Endometrial microvascular endothelial cells (primary cell): ENCODE results near the gene CNN2. TPM values are rescaled to one million over a fixed set of nuclear protein-coding genes. Genes with fewer than 3 reads are reported as not detected.
"Not testable (repeated sequence)": the region's sequence is repeated elsewhere in the genome, so short reads cannot be mapped to it uniquely, and the experiment has no call there.

ENCODE experiments used
- in situ Hi-C: cut with HindIII; loops from 2 replicates; pipeline ENCODE4 v1.10.0; 2017; ENCODE audit warnings: low sequenced_read_pairs, low pct_unique_long_range_greater_than_20kb; ENCODE audit errors: inconsistent ontology term
- total RNA-seq: library from RNA; depleted of rRNA; stranded (reverse); fragments of >200 nt; gene quantifications from one replicate; pipeline ENCODE4 v1.2.3, GENCODE V29; 2015; ENCODE audit errors: inconsistent ontology term

CNN2 gene
- total RNA-seq, 1 donor from 2014 or later = 237 TPM

DNA sequence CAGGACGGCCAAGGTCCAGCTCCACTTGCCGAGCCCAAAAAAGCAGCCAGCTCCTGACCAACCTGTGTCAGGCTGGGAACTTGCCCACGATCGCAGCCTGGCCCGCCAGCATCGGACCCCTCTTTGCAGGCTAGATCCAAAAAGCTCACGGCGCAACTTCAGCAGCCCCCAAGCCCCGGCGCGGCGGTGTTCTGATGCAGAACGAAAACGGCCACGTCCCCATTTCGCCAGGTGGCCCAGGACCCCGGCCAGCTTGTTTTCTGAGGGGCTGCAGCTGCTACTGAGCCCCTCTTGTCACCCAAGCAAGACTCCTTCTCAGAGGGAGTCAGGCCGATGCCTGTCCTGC lies 6.8 kb upstream of the CNN2 start:
- in situ Hi-C loops = no loop called here

DNA sequence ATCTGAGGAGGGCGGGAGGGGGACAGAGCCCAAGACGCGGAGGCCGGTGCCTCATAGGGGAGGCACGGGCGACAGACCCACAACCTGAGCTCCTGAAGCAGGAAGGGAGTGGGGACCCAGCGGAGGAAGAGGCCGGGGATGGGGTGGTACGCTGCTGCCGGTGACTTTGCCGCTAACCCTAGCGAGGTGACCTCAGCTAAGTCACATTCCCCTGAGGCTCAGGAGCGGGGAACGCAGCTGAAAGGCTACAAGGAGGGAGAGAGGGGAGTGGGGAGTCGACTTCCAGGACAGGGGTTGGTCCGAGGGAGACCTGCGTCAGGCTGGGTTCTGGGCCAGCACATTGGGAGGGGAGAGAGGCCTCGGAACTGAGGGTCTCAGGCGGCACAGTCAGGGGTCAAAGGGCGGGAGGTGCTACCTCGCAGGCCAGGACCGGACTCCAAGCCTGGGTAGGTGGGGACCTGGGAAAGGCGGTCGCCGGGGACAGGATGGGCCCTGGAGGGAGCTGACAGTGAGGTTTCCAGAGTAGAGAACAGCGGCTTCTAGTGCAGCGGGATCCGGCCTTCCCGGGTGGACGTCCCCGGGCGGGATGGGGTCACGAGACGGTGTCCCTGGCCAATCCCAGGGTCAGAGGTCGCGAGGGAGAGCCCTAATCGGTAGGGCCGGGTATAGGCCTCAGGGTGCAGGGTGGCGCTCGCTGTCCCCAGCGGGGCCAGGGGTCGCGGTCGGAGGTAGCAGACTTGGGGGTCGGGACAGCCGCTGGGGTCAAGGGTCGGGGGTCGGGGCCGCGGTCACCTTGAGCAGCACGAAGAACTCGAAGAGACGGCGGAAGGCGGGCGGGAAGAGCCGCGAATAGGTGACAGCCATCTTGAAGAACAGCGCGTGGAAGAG lies 6.2 kb upstream of the CNN2 start:
- in situ Hi-C loops = no loop called here

DNA sequence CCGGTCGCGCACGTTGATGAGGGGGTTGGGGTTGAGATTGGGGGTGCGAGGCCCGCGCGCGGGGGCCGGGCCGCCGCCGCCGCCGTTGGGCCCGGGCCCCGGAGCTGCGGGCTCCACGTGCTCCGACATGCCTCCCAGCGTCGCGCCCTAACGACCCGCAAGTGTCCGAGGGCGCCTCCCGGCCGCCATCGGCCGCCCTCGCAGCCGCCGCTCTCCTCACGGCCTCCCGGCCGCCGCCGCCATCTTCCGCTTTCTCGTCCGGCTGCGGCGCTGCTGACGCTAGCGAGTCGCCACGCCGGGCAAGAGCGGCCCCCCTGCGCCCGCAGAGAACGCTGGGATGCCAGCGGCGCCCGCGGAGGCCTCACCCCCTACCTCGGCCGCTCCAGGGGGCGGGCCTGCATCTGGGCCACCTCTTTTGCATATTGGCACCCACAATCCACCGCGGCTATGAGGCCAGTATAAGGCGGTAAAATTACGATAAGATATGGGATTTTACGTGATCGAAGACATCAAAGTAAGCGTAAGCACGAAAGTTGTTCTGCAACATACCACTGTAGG lies 5.5 kb upstream of the CNN2 start, which contains the start of gene TMEM259:
Gene TMEM259, minus strand, starts transcription at position 256 of the 558 bp plus-strand sequence. Its CDS starts 127 bp downstream, at position 129.
- in situ Hi-C loops = no loop called here

DNA sequence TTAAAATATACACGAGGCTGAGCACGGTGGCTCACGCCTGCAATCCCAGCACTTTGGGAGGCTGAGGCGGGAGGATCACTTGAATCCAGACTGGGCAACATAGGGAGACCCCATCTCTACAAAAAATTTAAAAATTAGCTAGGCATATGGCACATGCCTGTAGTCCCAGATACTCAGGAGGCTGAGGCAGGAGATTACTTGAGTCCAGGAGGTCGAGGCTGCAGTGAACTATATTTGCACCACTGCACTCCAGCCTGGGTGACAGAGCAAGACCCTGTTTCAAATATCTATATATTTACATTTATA lies 2.6 kb upstream of the CNN2 start:
- in situ Hi-C loops = not testable (repeated sequence)

DNA sequence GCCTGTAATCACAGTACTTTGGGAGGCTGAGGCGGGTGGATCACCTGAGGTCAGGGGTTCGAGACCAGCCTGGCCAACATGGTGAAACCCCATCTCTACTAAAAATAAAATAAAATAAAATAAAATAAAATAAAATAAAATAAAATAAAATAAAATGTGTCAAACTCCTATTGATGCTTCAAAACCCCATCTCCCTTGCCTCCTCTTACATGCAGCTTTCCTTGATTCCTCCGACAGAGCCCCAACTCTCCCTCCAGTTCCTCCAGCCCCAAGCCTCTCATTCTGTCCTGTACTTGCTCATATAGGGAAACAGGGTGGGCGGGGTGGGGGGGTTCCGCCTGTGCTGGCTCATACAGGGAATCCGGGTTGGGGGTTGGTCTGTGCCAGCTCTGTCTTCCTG lies 1.3 kb upstream of the CNN2 start:
- in situ Hi-C loops = not testable (repeated sequence)

DNA sequence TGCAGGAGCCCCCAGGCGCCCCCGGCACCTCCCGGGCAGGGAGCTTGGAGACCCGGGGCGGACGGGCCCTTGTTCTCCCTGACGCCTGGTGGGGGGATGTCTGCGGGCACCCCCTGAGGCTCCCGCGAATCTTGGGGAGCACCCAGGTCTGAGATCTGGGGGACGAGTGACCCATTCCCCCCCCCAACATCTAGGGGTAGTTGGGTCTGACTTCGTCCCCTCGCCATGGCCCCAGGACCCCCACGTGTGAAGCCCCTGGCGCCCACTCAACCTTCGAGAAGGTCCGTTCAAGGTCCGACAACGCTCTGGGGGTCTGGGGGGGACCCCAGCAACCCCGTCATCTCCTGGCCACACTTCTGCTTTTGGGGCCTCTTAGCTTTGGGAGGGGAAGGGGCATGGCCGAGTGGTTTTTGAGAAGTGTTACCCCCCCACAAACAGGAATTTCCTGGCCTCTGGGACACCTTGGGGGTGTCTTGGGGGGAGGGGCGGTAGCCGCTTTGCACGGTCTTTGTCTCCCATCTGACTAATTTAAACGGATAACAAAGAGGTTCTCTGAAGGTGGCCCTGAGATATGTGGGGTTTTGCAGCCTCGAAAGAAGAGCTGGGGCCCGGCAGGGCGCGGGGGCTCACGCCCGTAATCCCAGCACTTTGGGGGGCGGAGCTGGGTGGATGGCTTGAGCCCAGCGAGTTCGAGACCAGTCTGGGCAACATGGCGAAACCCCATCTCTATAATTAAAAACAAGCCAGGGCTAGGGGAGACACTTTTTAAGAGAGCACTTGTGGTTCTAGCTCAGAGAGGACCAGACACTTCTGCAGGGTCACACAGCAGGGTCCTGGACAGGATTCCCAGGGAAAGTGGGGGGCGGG lies 608 bp downstream of the CNN2 start:
- in situ Hi-C loops = no loop called here

DNA sequence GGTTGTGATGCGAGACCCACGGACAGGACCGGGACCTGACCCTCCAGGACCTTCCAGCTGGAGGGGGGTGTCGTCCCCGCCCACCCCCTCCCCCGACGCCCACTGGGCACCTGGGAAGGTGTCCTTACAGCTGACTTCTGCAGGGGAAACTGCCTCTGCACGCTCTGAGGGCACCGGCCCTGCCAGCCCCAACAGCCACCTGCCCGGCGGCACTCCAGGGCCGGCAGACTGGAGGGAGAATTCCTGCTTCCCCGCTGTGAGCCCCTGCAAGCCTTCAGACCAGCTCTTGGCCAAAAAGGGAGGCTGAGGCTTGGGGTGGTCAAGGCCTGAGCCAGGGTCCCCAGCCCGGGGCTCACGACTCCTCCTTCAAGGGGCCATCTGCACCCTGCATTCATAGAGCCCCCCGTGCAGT lies 1.2 kb downstream of the CNN2 start:
- in situ Hi-C loops = no loop called here

DNA sequence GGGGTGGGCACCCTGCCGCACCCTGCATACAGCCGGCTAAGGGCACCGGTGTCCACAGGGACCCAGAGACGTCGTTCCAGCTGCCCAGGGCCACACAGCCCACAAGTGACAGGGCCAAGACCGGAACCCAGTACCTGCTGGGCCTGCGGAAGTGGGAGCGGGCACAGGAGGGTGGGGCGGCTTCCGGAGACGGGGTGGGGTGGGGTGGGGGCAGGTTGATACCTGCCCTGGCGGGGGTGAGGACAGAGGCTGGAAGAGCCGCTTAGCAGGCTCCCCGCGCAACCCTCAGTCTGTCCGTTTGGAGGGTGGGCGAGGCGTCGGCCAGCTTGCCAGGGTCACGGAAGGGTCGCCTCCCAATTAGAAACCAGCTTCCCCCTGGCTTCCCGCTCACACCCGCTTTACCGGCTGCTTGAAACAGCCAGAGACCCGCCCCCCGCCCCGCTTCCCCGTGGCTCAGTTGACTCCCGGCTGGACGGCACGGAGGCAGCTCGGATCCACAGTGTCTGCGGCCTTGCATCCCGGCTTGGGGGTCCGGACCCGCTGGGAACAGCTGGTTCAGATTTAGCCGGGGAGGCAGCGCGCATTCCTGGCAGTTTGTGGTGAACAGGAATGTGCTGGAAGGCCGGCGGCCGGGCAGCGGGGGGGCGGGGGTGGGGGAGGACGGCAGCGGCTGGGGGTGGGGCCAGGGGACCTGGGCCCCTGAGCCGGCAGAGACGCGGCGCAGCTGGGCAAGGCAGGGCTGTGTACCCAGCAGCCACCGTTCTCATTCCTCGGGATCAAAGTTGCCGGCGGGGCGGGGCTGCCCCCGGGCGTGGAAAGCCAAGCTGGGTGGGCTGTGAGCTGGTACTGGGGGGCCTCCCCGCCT lies 1.9 kb downstream of the CNN2 start:
- in situ Hi-C loops = no loop called here

DNA sequence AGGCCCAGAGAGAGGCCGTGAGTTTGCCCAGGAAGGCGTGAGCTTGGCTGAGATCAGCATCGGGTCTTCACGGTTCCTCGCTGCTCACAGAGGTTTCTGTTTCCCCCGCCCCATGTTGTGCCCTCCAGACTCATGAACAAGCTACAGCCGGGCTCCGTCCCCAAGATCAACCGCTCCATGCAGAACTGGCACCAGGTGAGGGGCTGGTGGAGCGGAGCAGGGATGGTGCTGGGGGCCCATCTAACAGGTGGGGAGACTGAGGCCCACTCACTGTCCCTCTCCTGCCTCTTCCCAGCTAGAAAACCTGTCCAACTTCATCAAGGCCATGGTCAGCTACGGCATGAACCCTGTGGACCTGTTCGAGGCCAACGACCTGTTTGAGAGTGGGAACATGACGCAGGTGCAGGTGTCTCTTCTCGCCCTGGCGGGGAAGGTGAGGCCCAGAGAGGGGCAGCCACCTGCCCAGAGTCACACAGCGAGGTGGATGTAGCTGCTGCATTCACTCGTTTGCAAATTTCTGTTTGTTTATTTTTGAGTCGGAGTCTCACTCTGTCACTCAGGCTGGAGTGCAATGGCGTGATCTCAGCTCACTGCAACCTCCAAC lies 6.0 kb downstream of the CNN2 start:
- in situ Hi-C loops = no loop called here

DNA sequence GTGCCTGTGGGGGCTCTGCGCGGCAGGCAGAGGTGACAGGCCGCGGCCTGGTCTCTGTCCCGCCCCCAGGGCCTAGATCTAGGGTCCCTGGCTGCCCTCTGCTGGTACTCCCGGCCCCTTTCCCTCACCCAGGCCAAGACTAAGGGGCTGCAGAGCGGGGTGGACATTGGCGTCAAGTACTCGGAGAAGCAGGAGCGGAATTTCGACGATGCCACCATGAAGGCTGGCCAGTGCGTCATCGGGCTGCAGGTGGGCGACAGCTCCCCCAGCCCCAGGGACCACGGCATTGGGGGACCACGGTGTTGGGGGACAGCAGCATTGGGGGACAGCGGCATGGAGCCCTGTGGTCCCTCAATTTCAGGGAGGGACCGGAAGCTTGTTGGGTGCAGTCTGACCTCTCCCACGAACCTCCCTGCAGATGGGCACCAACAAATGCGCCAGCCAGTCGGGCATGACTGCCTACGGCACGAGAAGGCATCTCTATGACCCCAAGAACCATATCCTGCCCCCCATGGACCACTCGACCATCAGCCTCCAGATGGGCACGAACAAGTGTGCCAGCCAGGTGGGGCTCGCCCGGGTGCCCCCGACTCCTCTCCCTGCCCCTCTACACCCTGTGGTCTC lies 9.7 kb downstream of the CNN2 start:
- in situ Hi-C loops = no loop called here

DNA sequence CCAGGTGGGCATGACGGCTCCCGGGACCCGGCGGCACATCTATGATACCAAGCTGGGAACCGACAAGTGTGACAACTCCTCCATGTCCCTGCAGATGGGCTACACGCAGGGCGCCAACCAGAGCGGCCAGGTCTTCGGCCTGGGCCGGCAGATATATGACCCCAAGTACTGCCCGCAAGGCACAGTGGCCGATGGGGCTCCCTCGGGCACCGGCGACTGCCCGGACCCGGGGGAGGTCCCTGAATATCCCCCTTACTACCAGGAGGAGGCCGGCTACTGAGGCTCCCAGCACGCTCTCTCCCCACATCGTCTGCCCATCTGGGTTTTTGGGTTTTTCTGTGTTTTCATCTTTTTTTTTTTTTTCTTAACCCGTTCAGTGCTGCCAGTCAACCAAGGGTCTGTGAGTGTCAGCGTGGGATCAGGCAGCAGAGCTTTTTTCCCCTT lies 11.2 kb downstream of the CNN2 start:
- in situ Hi-C loops = no loop called here

DNA sequence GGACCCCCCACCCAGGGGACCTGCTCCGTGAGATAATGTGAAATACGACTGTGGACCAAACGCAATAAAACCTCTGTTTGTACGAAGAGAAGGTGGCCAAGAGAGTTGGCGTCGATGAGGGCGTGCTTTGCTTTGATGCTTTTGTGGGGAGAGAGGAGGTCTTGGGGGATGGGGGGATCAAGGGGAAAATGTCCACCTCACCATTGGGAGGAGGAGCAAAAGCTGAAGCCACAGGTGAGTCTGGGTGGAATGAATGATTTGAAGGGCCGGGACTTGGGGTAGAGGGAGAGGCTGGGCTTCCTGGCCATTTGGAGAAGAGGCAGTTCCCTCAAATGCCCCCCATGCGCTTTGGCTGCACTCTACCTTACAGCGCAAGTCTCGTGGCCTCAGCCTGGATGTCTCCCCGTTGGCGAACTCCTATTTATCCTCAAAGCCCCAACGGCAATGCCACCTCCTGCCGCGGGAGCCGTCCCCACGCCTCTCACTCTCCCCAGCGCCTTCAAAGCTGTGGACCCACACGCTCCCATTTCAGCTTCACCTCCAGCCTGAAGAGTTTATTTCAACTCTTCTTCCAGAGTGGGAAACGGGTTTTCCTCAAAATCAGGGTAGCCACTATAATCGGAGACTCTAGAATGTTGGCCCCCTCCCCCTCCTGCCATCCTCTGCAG lies 12.7 kb downstream of the CNN2 start:
- in situ Hi-C loops = no loop called here

DNA sequence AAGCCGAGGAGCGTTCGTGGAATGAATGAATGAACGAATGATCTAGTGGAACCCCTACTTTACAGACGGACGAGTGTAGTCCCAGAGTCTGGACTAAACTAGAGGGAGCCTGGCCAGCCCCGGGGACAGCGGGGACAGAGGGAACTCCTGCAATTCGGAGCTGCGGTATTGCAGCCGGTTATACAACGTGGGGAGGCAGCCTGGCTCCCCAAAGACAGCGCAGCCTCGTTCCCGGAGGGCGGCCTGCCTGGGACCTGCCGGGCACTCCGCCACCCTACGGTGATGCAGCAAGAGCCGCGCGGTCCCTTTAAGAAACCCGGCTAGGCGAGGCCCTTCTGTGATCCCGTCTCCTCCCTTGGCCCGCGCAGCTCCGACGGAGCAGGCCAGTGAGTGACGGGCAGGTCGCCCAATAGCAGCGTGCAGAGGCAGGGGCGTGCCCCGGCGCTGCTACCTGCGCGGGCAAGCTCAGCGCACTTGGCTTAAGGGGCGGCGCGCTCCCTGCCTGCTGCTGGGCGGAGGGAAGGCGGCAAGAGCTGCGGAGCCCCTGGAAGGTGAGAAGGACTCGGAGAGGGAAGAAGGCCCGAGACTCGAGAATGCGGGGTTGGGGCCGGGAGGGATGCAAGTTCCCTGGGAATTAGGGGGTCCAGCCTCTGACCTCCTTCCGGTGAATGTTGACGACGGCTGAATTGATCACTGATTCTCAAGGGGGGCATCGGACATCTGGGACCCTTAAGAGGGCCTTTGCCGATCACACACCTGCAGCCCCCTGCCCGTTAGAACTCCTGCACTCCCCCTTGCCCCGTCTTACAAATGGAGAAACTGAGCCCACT lies 13.5 kb downstream of the CNN2 start, which contains the start of gene ABCA7:
Gene ABCA7, plus strand, starts transcription at position 462 of the 830 bp plus-strand sequence. CDS start 1,255 bp downstream, outside the sequence.
- in situ Hi-C loops = no loop called here

DNA sequence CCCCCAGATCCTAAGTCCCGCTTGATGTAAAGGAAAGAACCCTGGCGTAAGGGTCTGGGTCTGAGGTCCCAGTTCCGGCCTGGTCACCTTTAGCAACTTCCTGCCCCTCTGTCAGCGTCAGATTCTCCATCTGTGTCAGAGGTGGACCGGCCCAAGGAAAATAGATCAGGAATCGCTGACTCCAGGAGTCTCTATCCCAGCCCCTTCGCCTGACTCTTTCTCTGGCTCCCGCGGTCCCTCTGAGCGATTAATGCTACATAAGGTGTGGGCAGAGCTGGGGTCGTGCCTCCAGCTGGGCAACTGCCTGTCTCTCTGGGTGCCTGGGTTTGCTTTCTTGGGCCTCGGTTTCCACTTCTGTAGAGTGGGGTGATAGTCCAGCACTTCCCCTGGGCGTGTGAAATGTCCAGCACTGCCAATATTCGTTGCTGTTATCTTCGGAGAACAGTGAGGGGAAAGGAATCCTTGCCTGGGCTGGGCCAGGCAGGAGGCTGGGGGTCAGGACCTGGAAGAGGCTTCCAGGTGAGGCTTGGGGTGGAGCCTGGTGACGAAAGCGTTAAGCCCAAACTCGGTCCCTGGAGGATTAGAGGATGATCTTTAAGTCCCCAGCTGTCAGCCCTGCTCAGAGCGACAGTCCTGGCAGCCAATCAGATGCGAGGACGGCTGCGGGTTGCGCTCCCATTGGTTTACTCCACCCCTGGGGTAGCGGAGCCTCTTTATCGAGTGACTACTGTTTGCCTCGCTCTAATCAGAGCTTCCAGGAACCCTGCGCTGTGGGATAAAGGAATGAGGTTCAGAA lies 14.3 kb downstream of the CNN2 start:
- in situ Hi-C loops = no loop called here

DNA sequence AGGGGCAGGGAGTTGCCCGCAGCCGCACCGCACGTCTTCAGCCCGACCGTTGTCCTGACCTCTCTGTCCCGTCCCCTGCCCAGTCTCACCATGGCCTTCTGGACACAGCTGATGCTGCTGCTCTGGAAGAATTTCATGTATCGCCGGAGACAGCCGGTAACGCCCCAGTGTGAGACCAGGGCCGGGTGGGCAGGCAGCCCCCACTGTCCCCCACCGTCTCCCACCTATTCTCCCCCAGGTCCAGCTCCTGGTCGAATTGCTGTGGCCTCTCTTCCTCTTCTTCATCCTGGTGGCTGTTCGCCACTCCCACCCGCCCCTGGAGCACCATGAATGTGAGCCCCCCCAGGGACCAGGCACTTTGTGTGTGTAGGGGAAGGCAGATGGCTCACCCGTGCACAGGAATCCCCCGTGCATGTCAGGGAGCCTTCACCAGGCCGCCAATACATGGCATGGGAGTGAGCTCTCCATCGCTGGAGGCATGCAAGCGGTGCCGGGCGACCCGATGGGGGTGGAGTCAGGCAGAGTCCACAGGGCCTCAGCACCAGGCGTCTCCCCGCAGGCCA lies 14.9 kb downstream of the CNN2 start:
- in situ Hi-C loops = no loop called here
